AG09319 (cell line): Measurements from ENCODE around the gene SSBP4.
A peak's percentile ranks its signal among the peaks of the same experiment; 100 is the strongest.
"Not testable (repeated sequence)": the region's sequence is repeated elsewhere in the genome, so short reads cannot be mapped to it uniquely, and the experiment has no call there.

Source experiments
- DNase-seq: peaks from one replicate; pipeline ENCODE4 v3.0.0-alpha.2; 2010; ENCODE audit warnings: low read depth; ENCODE audit errors: extremely low read depth
- TF ChIP-seq, protein P1 (sequence below): IDR thresholded peaks from 2 replicates; pipeline ENCODE4 v1.5.1; 2011; ENCODE audit warnings: low read depth, mild to moderate bottlenecking, inconsistent platforms, low read length, moderate library complexity

The SSBP4 gene

DNA sequence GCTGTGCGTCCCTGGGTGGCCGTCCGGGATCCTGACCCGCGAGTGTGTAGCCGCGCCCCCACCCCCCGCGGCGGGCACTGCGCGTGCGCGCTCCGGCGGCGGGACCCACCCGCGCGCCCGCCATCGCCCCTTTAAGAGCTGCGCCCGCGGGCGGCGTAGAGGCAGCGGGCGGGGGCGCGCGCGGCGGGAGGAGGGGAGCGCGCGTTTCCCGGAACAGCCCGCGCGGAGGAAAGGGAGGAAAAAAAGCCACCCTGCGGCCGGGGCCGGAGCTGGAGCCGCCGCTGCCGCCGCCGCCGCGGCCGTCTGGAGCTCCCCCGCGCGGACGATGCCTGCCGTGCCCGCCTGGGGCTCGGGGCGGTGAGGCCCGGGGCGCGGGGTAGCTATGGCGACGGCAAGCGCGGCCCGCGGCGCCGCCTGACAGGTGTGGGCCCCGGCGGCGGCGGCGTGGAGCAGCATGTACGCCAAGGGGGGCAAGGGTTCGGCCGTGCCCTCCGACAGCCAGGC is at the start of gene SSBP4:
Gene SSBP4, plus strand, starts transcription at position 204 of the 504 bp plus-strand sequence. Its CDS starts 251 bp downstream, at position 455.
- TF ChIP-seq, protein P1, sequence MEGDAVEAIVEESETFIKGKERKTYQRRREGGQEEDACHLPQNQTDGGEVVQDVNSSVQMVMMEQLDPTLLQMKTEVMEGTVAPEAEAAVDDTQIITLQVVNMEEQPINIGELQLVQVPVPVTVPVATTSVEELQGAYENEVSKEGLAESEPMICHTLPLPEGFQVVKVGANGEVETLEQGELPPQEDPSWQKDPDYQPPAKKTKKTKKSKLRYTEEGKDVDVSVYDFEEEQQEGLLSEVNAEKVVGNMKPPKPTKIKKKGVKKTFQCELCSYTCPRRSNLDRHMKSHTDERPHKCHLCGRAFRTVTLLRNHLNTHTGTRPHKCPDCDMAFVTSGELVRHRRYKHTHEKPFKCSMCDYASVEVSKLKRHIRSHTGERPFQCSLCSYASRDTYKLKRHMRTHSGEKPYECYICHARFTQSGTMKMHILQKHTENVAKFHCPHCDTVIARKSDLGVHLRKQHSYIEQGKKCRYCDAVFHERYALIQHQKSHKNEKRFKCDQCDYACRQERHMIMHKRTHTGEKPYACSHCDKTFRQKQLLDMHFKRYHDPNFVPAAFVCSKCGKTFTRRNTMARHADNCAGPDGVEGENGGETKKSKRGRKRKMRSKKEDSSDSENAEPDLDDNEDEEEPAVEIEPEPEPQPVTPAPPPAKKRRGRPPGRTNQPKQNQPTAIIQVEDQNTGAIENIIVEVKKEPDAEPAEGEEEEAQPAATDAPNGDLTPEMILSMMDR, result peak; percentile 1; the same call in 1 of the 2 replicates
- DNase-seq, result no peak

- DNase-seq, result no peak
- TF ChIP-seq, protein P1, result no peak
Measured at GRCh38 chr19:18373407-18373891, 45.7 kb upstream of the SSBP4 start.

DNA sequence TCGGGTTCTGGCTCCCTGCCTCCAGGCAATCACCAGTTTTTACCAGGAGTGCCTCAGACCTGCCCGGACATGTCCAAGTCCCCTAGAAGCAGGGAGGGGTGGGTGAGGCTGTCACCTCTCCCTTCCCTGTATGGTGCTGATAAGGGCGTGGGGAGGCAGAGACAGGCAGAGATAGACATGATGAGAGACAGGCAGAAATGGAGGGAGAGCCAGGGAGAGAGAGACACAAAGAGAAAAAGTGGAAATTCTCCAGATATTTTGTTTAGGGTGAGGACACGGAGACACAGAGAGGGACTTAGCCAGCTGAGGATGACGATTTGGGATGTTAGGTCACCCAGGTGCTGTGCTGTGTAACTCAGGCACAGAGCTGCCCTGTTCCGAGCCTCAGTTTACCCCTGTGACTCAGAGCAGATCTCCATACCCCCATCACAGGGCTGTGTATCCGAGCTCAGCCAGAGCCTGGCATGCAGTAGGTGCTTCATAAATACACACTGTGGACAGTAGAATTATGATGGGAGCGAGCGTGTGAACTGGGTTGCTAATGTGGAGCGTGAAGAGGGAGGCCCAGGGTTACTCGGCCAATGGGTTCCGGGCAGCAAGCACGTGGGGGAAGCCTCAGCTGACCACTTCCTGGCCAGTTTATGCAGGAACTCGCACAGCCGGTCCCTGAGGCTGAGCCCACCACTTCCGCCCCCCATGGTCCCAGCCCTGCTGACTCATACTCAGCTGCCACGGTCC is 45.1 kb upstream of the SSBP4 start:
- TF ChIP-seq, protein P1, result no peak
- DNase-seq, result peak; percentile 82

DNA sequence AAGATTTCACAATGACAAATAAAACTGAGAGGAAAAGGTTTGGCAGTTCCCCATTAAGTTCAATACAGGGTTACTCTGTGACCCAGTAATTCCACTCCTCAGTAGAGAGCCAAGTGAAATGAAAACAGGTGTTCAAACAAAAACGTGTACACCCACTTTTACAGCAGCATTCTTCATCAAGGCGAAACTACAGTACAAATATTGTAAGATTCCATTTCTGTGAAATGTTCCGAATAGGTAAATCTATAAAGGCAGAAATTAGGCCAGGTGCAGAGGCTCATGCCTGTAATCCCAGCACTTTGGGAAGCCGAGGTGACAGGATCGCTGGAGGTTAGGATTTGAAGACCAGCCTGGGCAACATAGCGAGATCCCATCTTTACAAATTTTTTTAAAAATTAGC is 42.2 kb upstream of the SSBP4 start:
- no peak for DNase-seq
- TF ChIP-seq, protein P1, result no peak

DNA sequence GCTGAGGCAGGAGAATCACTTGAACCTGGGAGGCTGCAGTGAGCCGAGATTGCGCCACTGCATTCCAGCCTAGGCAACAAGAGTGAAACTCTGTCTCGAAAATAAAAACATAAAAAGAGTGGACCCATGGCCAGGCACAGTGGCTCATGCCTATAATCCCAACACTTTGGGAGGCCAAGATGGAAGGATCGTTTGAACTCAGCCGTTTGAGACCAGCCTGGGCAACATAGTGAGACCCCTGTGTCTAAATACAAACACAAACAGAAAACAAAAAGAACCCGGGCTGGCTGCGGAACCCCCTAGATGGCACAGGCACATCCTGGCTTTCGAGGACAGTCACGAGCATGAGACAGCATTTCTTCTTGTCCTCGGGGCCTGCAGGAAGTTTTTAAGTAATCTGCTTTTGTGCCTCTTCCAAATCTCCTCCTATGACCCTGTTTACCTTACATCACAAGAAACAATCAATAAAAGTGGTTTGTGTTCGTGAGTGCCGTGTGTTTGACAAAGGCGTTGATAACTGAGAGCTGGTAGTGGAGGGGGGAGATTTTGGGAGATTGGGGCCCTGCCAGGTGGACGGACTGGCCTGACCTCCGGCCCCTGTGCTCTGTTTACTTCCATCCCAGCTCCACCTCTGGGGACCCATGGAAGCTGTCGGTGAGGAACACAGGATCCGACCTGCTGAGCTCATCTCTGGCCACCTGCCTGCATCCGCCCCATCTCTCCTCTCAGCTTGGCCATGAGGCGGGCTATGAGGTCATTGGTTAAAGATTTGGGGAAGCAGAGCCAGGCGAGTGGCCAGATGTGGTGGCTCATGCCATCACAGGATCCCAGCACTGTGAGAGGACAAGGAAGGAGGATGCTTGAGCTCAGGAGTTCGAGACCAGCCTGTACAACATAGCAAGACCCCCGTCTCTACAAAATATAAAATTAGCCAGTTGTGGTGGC is 39.1 kb upstream of the SSBP4 start:
- DNase-seq, result peak; percentile 84
- TF ChIP-seq, protein P1, result no peak

DNA sequence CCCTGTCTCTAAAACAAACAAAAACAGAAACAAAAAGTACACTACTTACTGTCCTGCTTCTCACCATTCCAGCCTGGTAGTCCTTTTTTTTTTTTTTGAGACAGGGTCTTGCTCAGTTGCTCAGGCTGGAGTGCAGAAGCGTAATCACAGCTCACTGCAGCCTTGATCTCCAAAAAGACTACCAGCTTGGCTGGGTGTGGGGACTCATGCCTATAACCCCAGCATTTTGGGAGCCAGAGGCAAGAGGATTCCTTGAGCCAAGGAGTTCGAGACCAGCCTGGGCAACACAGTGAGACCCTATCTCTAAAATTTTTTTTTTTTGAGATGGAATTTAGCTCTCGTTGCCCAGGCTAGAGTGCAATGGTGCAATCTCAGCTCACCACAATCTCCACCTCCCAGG is 38.4 kb upstream of the SSBP4 start:
- no peak for DNase-seq
- TF ChIP-seq, protein P1, result no peak

- not testable (repeated sequence) for DNase-seq
Measured at GRCh38 chr19:18383622-18384021, 35.6 kb upstream of the SSBP4 start.
